IMR-90 (cell line): ENCODE measurements around the gene MYOC. TPM values are rescaled to one million over a fixed set of nuclear protein-coding genes. Genes with fewer than 3 reads are reported as not detected.

ENCODE experiments used
- ATAC-seq: fragments of 200-7000 bp; cut with Tn5 transposase; 2 replicates; pipeline ENCODE4 v1.9.1; 2020; ENCODE audit warnings: low read depth, mild to moderate bottlenecking, moderate library complexity
- BruUV-seq: library from RNA; stranded (reverse); fragments of 400-500 nt; replicated peaks from 2 replicates; lab custom pipeline; 2021; lab: Mats Ljungman, UMichigan
- CTCF ChIA-PET: fragments of 300-600 bp; formaldehyde crosslinking; extraction: SDS; loops from one replicate; lab custom pipeline; 2021; ENCODE audit warnings: antibody characterized with exemption; lab: Yijun Ruan, JAX
- POLR2A ChIA-PET: fragments of 300-600 bp; sonication (Branson Sonifier 250); formaldehyde crosslinking; loops from one replicate; lab custom pipeline; 2022; ENCODE audit warnings: antibody characterized with exemption; ENCODE audit not compliant: unreplicated experiment; lab: Charles Lee
- DNase-seq: peaks from one replicate; pipeline ENCODE4 v3.0.0; 2013
- H2AFZ ChIP-seq: replicated peaks from 2 replicates; pipeline ENCODE3; 2013; ENCODE audit warnings: low read length, mild to moderate bottlenecking; ENCODE audit not compliant: poor library complexity
- H2AK5ac ChIP-seq: 2 replicates; pipeline ENCODE4 v1.6.1; 2013; ENCODE audit warnings: low read depth, low read length, inconsistent platforms
- H2AK9ac ChIP-seq: replicated peaks from 2 replicates; pipeline ENCODE3; 2013; ENCODE audit warnings: mild to moderate bottlenecking, low read depth, low read length, moderate library complexity; ENCODE audit not compliant: poor library complexity
- H2BK120ac ChIP-seq: 2 replicates; pipeline ENCODE4 v1.6.1; 2013; ENCODE audit warnings: low read depth, low read length, inconsistent platforms
- H2BK15ac ChIP-seq: 3 replicates; pipeline ENCODE4 v1.6.1; 2013; ENCODE audit warnings: low read depth, low read length, inconsistent platforms
- H2BK20ac ChIP-seq: 2 replicates; pipeline ENCODE4 v1.6.1; 2013; ENCODE audit warnings: low read depth, mild to moderate bottlenecking, inconsistent platforms, low read length, moderate library complexity
- H2BK5ac ChIP-seq: 2 replicates; pipeline ENCODE4 v1.6.1; 2013; ENCODE audit warnings: mild to moderate bottlenecking, low read depth, low read length, inconsistent platforms; ENCODE audit not compliant: poor library complexity, severe bottlenecking
- H3K14ac ChIP-seq: replicated peaks from 2 replicates; pipeline ENCODE4 v1.6.1; 2013; ENCODE audit warnings: low read depth, low read length, inconsistent platforms
- H3K18ac ChIP-seq: 2 replicates; pipeline ENCODE4 v1.6.1; 2013; ENCODE audit warnings: low read depth, low read length, control low read depth
- H3K23ac ChIP-seq: 2 replicates; pipeline ENCODE4 v1.6.1; 2013; ENCODE audit warnings: low read depth, low read length, inconsistent platforms
- H3K27ac ChIP-seq: 2 replicates; pipeline ENCODE4 v1.5.1; 2013; ENCODE audit warnings: mild to moderate bottlenecking, control low read depth, low read length; ENCODE audit not compliant: insufficient read depth
- H3K27me3 ChIP-seq: 2 replicates; pipeline ENCODE4 v1.6.1; 2013; ENCODE audit warnings: low read length; ENCODE audit not compliant: control insufficient read depth, insufficient read depth
- H3K36me3 ChIP-seq: 2 replicates; pipeline ENCODE4 v1.6.1; 2013; ENCODE audit warnings: low read length, mixed read lengths; ENCODE audit not compliant: control insufficient read depth, insufficient read depth
- H3K4ac ChIP-seq: 2 replicates; pipeline ENCODE4 v1.6.1; 2013; ENCODE audit warnings: low read depth, low read length, inconsistent platforms
- H3K4me1 ChIP-seq: 2 replicates; pipeline ENCODE4 v1.6.1; 2013; ENCODE audit warnings: low read length, mixed read lengths; ENCODE audit not compliant: control insufficient read depth, insufficient read depth
- H3K4me2 ChIP-seq: 2 replicates; pipeline ENCODE4 v1.6.1; 2013; ENCODE audit warnings: low read depth, mild to moderate bottlenecking, control low read depth, low read length, moderate library complexity
- H3K4me3 ChIP-seq: 2 replicates; pipeline ENCODE4 v1.5.1; 2013; ENCODE audit warnings: low read depth, mild to moderate bottlenecking, control low read depth, low read length, moderate library complexity; ENCODE audit not compliant: insufficient read depth
- H3K56ac ChIP-seq: 2 replicates; pipeline ENCODE4 v1.6.1; 2013; ENCODE audit warnings: low read length, inconsistent platforms; ENCODE audit not compliant: insufficient read depth; ENCODE audit errors: extremely low read depth
- H3K79me1 ChIP-seq, 2 experiments: 2 replicates each; pipeline ENCODE4 v1.6.1; 2013; ENCODE audit warnings: low read length in 2 of 2, inconsistent platforms in 1 of 2, low read depth in 1 of 2
- H3K9ac ChIP-seq: 2 replicates; pipeline ENCODE4 v1.6.1; 2013; ENCODE audit warnings: low read depth, low read length, control low read depth
- H3K9me1 ChIP-seq: 2 replicates; pipeline ENCODE4 v1.6.1; 2013; ENCODE audit warnings: low read length, inconsistent platforms; ENCODE audit not compliant: insufficient read depth
- H3K9me3 ChIP-seq: 2 replicates; pipeline ENCODE4 v1.6.1; 2013; ENCODE audit warnings: low read length; ENCODE audit not compliant: control insufficient read depth, insufficient read depth
- H4K20me1 ChIP-seq: 2 replicates; pipeline ENCODE4 v1.6.1; 2013; ENCODE audit warnings: low read length, inconsistent platforms; ENCODE audit not compliant: insufficient read depth
- H4K5ac ChIP-seq: 2 replicates; pipeline ENCODE4 v1.6.1; 2013; ENCODE audit warnings: mild to moderate bottlenecking, low read depth, low read length, control low read depth
- H4K8ac ChIP-seq, 2 experiments: 2 replicates each; pipeline ENCODE4 v1.6.1; 2013; ENCODE audit warnings: low read depth in 2 of 2, low read length in 2 of 2, control low read depth in 1 of 2, inconsistent platforms in 1 of 2
- H4K91ac ChIP-seq: 2 replicates; pipeline ENCODE4 v1.6.1; 2013; ENCODE audit warnings: low read depth, low read length, inconsistent platforms; ENCODE audit not compliant: insufficient read depth
- CEBPB ChIP-seq: IDR thresholded peaks from 2 replicates; pipeline ENCODE4 v1.6.1; 2012; ENCODE audit warnings: low read depth, low read length, improper control_type of control experiment
- CHD1 ChIP-seq: IDR thresholded peaks from 2 replicates; pipeline ENCODE4 v1.6.1; 2012; ENCODE audit warnings: low read depth, low read length, improper control_type of control experiment
- CTCF ChIP-seq: conservative IDR thresholded peaks from 2 replicates; pipeline ENCODE4 v1.5.1; 2012; ENCODE audit warnings: mild to moderate bottlenecking, low read depth, low read length, improper control_type of control experiment
- FOS ChIP-seq: fragments of 150-350 bp; IDR thresholded peaks from 2 replicates; pipeline ENCODE4 v1.6.1; 2016; ENCODE audit warnings: low read depth, low read length
- MAFK ChIP-seq: IDR thresholded peaks from 2 replicates; pipeline ENCODE4 v1.6.1; 2012; ENCODE audit warnings: low read depth, low read length, improper control_type of control experiment
- MAZ ChIP-seq: IDR thresholded peaks from 2 replicates; pipeline ENCODE4 v1.6.1; 2012; ENCODE audit warnings: low read depth, mild to moderate bottlenecking, low read length, improper control_type of control experiment, moderate library complexity, borderline replicate concordance
- NFE2L2 ChIP-seq: fragments of 150-350 bp; IDR thresholded peaks from 2 replicates; pipeline ENCODE4 v1.6.1; 2016; ENCODE audit warnings: low read depth, mild to moderate bottlenecking, low read length
- RAD21 ChIP-seq: IDR thresholded peaks from 2 replicates; pipeline ENCODE4 v1.6.1; 2012; ENCODE audit warnings: low read length, improper control_type of control experiment
- RCOR1 ChIP-seq: IDR thresholded peaks from 2 replicates; pipeline ENCODE4 v1.6.1; 2012; ENCODE audit warnings: mild to moderate bottlenecking, low read length, improper control_type of control experiment; ENCODE audit not compliant: insufficient replicate concordance
- RFX5 ChIP-seq: IDR thresholded peaks from 2 replicates; pipeline ENCODE4 v1.8.0; 2012; ENCODE audit warnings: low read depth, mild to moderate bottlenecking, low read length, moderate library complexity
- USF2 ChIP-seq: fragments of 150-350 bp; IDR thresholded peaks from 2 replicates; pipeline ENCODE4 v1.6.1; 2017; ENCODE audit warnings: mild to moderate bottlenecking, antibody characterized with exemption, low read length, low read depth
- WGBS, 2 experiments: methylation state at CpG; one replicate each; pipeline versions ENCODE4 v1.1.5 to v1.1.7; 2013; ENCODE audit warnings: missing lambda C conversion rate in 2 of 2; ENCODE audit not compliant: insufficient read length in 1 of 2; ENCODE audit errors: extremely low coverage in 2 of 2; 5-methylcytosine and 5-hydroxymethylcytosine counted together
- dilution Hi-C: fragments of 300-500 bp; cut with HindIII; formaldehyde crosslinking; loops from one replicate; pipeline ENCODE4 v1.14.3; 2018; ENCODE audit warnings: low sequenced_read_pairs; ENCODE audit not compliant: unreplicated experiment
- in situ Hi-C: fragments of 300-500 bp; cut with MboI; formaldehyde crosslinking; loops from 3 replicates; pipeline ENCODE4 v1.14.3; 2019; ENCODE audit warnings: low sequenced_read_pairs, inconsistent platforms, mixed read lengths
- intact Hi-C: fragments of 100-400 bp; cut with micrococcal nuclease; formaldehyde crosslinking; loops from 2 replicates; pipeline ENCODE4 v1.10.0; 2022
- polyA plus RNA-seq, 3 experiments: library from polyadenylated mRNA; depleted of rRNA; stranded (reverse); fragments of >200 nt; gene quantifications; 2 replicates each; pipeline ENCODE4 v1.2.3, GENCODE V29; 2012; ENCODE audit warnings: low replicate concordance in 1 of 3
- total RNA-seq: library from RNA; depleted of rRNA; stranded (reverse); fragments of >200 nt; gene quantifications from 2 replicates; pipeline ENCODE4 v1.2.3, GENCODE V29; 2012
- TF ChIP-seq, protein P1 (sequence below): fragments of 150-350 bp; IDR thresholded peaks from 2 replicates; pipeline ENCODE4 v1.6.1; 2016; ENCODE audit warnings: low read depth, mild to moderate bottlenecking, low read length, moderate library complexity, borderline replicate concordance

MYOC gene
- total and polyA plus RNA-seq, 2 of the 4 experiments (the other 2 are of a cell fraction): not detected

- dilution Hi-C loops (no loop called here), intact Hi-C loops (no loop called here), in situ Hi-C loops (loop anchor here (10.0 kb wide), 1 partner anchor 345 kb away; no protein-coding TSS in a partner anchor)
- WGBS, 2 experiments: 100% methylated on average over 1 of the region's 1 CpG; no CpG with 5 or more reads in 1 of the 2 experiments
- no peak for DNase-seq
- H3K56ac ChIP-seq: no peak overlapping the region
- H3K4me2 ChIP-seq: no peak overlapping the region
- H3K14ac ChIP-seq: no peak overlapping the region
- no peaks in the 10 kb centered on the region for H3K9me3 ChIP-seq
- no peak overlapping the region for H2BK15ac ChIP-seq
- no peak overlapping the region for H2AK5ac ChIP-seq
- H3K27ac ChIP-seq: no peak overlapping the region
- no peak overlapping the region for H2BK5ac ChIP-seq
- no peak overlapping the region for H4K91ac ChIP-seq
- no peak overlapping the region for H4K8ac ChIP-seq
- H3K18ac ChIP-seq: no peak overlapping the region
- no peak overlapping the region for H3K4me3 ChIP-seq
- H2AK9ac ChIP-seq: no peak overlapping the region
- H3K79me1 ChIP-seq: no peaks in the 10 kb centered on the region
- no peaks in the 10 kb centered on the region for H3K36me3 ChIP-seq
- no peaks in the 10 kb centered on the region for H3K9me1 ChIP-seq
- no peak overlapping the region for H3K4ac ChIP-seq
- no peak for ATAC-seq
- no peak overlapping the region for H2BK20ac ChIP-seq
- H3K4me1 ChIP-seq: no peaks in the 10 kb centered on the region
- H2BK120ac ChIP-seq: no peak overlapping the region
- ChIA-PET POLR2A (no interaction called here), CTCF (no interaction called here)
- H4K20me1 ChIP-seq: no peaks in the 10 kb centered on the region; the same call in 1 of the 2 replicates
- no peak overlapping the region for H3K9ac ChIP-seq
- BruUV-seq: no TSS peak
- peaks cover 6% of the 10 kb centered on the region; the same call in 1 of the 2 replicates for H3K27me3 ChIP-seq
- TF ChIP-seq USF2 (no peak), RCOR1 (no peak), RFX5 (no peak), CHD1 (no peak), MAFK (no peak), CTCF (no peak), MAZ (no peak), FOS (no peak), CEBPB (no peak), NFE2L2 (no peak), RAD21 (no peak)
- TF ChIP-seq, protein P1, sequence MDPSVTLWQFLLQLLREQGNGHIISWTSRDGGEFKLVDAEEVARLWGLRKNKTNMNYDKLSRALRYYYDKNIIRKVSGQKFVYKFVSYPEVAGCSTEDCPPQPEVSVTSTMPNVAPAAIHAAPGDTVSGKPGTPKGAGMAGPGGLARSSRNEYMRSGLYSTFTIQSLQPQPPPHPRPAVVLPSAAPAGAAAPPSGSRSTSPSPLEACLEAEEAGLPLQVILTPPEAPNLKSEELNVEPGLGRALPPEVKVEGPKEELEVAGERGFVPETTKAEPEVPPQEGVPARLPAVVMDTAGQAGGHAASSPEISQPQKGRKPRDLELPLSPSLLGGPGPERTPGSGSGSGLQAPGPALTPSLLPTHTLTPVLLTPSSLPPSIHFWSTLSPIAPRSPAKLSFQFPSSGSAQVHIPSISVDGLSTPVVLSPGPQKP: no peak
- no peak overlapping the region for H3K23ac ChIP-seq
- no peak overlapping the region for H2AFZ ChIP-seq
- no peak overlapping the region for H4K5ac ChIP-seq
Measured at GRCh38 chr1:171640225-171640624, 12.3 kb downstream of the MYOC start.
